Bronchial epithelial cell (primary cell): ENCODE results near the gene SLC18B1. TPM values are rescaled to one million over a fixed set of nuclear protein-coding genes. Genes with fewer than 3 reads are reported as not detected.
A peak's percentile ranks its signal among the peaks of the same experiment; 100 is the strongest.

ENCODE experiments used
- DNase-seq: peaks from one replicate; pipeline ENCODE4 v3.0.0-alpha.2; 2010; ENCODE audit warnings: low read depth
- FAIRE-seq: peaks from 2 replicates; lab custom pipeline; 2011; peaks lifted over from hg19 to GRCh38; lab: Jason Lieb, UNC
- H3K27me3 ChIP-seq: 2 replicates; pipeline ENCODE4 v1.5.1; 2011; ENCODE audit warnings: low read length; ENCODE audit not compliant: control insufficient read depth, insufficient read depth
- H3K36me3 ChIP-seq: 2 replicates; pipeline ENCODE4 v1.5.1; 2011; ENCODE audit warnings: low read length; ENCODE audit not compliant: control insufficient read depth, insufficient read depth
- H3K4me3 ChIP-seq: 2 replicates; pipeline ENCODE4 v1.5.1; 2011; ENCODE audit warnings: mild to moderate bottlenecking, low read depth, low read length, control low read depth
- total RNA-seq: library from RNA; depleted of rRNA; stranded (reverse); fragments of >200 nt; gene quantifications from 2 replicates; pipeline ENCODE4 v1.2.1, GENCODE V29; 2014
- TF ChIP-seq, protein P1 (sequence below): IDR thresholded peaks from 2 replicates; pipeline ENCODE4 v1.5.1; 2011; ENCODE audit warnings: mild to moderate bottlenecking, moderate library complexity, low read length, control low read depth, inconsistent platforms; ENCODE audit not compliant: insufficient read depth, severe bottlenecking

SLC18B1 gene
- total RNA-seq, 1 donor from 2014 or later: 17.1 TPM

DNA sequence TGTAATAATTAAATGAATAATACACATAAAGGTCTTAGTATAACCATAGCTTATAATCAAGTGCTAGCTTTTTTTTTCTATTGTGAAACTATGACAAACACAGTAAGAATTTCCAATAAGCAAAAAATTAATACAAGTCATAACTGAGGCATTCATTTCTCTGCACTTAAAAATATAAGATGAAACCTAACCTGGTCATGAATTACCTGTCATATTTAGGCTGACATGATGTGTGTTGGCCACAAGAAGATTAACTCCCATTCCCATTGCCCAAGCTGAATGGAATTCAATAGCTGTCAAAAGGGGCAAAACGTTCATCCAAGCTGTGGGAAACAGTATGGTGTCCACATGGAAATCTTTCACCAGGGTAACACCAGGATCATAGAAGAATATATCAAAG, 46.2 kb downstream of the SLC18B1 start:
- TF ChIP-seq, protein P1, sequence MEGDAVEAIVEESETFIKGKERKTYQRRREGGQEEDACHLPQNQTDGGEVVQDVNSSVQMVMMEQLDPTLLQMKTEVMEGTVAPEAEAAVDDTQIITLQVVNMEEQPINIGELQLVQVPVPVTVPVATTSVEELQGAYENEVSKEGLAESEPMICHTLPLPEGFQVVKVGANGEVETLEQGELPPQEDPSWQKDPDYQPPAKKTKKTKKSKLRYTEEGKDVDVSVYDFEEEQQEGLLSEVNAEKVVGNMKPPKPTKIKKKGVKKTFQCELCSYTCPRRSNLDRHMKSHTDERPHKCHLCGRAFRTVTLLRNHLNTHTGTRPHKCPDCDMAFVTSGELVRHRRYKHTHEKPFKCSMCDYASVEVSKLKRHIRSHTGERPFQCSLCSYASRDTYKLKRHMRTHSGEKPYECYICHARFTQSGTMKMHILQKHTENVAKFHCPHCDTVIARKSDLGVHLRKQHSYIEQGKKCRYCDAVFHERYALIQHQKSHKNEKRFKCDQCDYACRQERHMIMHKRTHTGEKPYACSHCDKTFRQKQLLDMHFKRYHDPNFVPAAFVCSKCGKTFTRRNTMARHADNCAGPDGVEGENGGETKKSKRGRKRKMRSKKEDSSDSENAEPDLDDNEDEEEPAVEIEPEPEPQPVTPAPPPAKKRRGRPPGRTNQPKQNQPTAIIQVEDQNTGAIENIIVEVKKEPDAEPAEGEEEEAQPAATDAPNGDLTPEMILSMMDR: no peak
- Histone ChIP-seq H3K27me3 (no peaks in the 10 kb centered on the region), H3K4me3 (no peak overlapping the region), H3K36me3 (no peaks in the 10 kb centered on the region)
- DNase-seq: peak; percentile 84
- FAIRE-seq: no peak

DNA sequence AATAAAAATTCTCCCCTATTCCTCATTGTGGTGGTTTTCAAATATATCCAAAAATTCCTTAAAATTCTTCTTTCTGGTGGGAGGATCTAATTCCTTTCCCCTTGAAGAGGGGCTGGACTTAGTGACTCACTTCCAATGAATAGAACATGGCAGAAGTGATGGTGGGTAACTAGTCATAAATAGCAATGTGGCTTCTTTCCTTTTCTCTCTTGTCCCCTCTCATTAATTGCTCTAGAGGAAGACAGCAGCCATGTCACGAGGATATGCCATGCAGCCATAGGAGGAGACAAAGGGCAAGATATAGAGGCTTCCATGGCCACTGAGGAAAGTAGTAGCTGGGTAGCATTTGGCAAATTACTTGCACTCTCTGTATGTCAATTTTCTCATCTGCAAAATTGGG, 46.6 kb downstream of the SLC18B1 start:
- TF ChIP-seq, protein P1: no peak
- FAIRE-seq (no peak), DNase-seq (no peak)
- H3K36me3 ChIP-seq: no peaks in the 10 kb centered on the region
- H3K4me3 ChIP-seq: no peak overlapping the region
- no peaks in the 10 kb centered on the region for H3K27me3 ChIP-seq

DNA sequence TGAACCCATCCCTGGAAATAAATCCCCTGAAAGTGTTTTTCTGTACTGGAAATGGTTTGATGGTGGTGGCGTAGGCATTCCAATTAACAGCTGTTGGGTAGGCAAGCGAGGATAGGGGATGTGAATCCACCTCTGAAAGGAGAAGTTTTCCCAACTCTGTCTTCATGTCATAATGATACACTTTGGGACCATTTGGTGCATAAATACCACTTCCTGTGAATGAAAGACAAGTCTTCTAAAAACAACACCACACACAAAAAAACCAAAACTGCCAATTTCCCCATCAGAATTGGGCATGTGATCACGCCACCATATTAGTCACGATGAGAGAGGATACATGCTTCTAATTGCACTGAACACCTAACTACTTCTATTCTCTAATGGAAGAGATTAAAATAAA, 47.1 kb downstream of the SLC18B1 start:
- DNase-seq (no peak), FAIRE-seq (no peak)
- TF ChIP-seq, protein P1: no peak
- H3K4me3 ChIP-seq: no peak overlapping the region
- no peaks in the 10 kb centered on the region for H3K27me3 ChIP-seq
- no peaks in the 10 kb centered on the region for H3K36me3 ChIP-seq

DNA sequence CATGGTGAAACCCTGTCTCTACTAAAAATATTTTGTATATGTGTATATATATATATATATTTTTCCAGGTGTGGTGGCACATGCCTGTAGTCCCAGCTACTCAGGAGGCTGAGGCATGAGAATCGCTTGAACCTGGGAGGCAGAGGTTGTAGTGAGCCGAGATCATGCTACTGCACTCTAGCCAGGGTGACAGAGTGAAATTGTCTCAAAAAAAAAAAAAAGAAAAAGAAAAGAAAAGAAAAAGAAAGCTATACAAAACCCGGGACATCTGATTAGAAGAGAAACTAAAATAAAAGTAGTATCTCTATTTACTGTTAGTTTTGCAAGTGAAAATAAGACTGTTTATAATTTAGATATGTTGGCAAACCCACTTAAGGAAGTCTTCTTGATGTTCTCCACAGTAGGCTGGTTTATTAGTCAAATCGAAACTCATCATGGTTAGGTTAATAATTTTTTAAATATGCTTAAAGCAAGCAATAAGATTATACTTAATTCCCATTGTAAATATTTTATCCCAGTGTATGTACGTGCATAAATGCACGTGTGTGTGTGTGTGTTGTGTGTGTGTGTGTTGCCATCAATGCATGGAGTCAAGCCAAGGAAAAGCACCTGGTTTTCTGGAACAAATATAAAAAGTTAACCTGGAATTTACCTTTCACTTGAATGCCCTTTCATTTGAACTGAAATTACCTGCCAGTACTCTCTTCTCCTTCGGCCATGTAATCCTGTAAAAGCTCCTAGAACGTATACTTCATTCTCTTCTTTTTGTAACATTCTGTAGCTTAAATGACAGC, 47.8 kb downstream of the SLC18B1 start:
- TF ChIP-seq, protein P1: no peak
- Histone ChIP-seq H3K4me3 (no peak overlapping the region), H3K27me3 (no peaks in the 10 kb centered on the region), H3K36me3 (no peaks in the 10 kb centered on the region)
- DNase-seq: no peak
- FAIRE-seq: no peak

DNA sequence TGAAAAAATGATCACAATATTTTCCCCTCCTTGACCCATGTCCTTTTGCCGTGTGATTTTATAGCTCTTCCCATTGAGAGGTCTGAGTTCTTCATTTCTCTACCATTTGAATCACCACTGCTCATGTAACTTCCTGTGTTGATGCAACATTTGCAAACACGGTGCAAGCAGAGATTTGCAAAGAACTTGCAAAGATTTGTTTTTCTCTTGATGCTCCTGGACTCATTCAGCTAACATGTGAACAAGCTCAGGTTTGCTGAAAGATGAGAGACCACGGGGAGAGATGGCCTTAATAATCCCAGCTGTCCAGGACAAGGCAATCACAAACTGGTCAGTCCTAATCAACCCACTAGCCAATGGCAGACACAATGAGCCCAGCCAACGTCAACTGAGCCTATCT, 49.3 kb downstream of the SLC18B1 start:
- TF ChIP-seq, protein P1: no peak
- no peak for FAIRE-seq
- no peak overlapping the region for H3K4me3 ChIP-seq
- peak; percentile 86 for DNase-seq
- H3K36me3 ChIP-seq: no peaks in the 10 kb centered on the region
- H3K27me3 ChIP-seq: no peaks in the 10 kb centered on the region
